PC-3 (cell line): ENCODE results near the gene TIRAP.

Experiments
- EZH2 ChIP-seq: fragments of 300-600 bp; sonication (generic); IDR thresholded peaks from one replicate; pipeline ENCODE4 v1.6.1; 2017; ENCODE audit warnings: antibody characterized with exemption, mild to moderate bottlenecking, low read length; ENCODE audit not compliant: unreplicated experiment
- EZH2phosphoT487 ChIP-seq: fragments of 300-600 bp; sonication (generic); IDR thresholded peaks from 2 replicates; pipeline ENCODE4 v1.6.1; 2018; ENCODE audit warnings: mild to moderate bottlenecking, antibody characterized with exemption, low read length, borderline replicate concordance
- TF ChIP-seq, protein P1 (sequence below): fragments of 300-600 bp; sonication (generic); conservative IDR thresholded peaks from 2 replicates; pipeline ENCODE4 v1.5.1; 2017; ENCODE audit warnings: antibody characterized with exemption, low read depth, mild to moderate bottlenecking, low read length

DNA sequence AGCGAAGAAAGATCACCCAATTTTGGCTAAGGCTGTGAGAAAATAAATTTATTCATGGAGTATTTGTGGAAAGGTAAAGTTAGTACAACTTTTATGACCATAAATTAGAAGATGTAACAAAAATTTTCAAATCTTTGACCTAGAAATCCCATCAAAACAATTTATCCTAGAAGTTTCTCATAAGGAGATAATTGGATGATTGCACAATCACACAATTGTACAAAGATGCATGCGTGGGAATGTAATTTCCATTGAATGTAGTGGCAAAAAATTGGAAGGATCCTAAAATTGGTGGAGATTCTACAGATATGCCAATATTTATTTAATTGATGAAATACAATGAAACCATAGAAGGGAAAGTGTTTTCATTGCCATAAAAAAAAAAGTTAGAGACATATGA is 25.7 kb upstream of the TIRAP start:
- TF ChIP-seq, protein P1, sequence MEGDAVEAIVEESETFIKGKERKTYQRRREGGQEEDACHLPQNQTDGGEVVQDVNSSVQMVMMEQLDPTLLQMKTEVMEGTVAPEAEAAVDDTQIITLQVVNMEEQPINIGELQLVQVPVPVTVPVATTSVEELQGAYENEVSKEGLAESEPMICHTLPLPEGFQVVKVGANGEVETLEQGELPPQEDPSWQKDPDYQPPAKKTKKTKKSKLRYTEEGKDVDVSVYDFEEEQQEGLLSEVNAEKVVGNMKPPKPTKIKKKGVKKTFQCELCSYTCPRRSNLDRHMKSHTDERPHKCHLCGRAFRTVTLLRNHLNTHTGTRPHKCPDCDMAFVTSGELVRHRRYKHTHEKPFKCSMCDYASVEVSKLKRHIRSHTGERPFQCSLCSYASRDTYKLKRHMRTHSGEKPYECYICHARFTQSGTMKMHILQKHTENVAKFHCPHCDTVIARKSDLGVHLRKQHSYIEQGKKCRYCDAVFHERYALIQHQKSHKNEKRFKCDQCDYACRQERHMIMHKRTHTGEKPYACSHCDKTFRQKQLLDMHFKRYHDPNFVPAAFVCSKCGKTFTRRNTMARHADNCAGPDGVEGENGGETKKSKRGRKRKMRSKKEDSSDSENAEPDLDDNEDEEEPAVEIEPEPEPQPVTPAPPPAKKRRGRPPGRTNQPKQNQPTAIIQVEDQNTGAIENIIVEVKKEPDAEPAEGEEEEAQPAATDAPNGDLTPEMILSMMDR, result no peak
- TF ChIP-seq EZH2 (no peak), EZH2phosphoT487 (no peak)
